ENCODE data around the gene TNFRSF21. TPM values are rescaled to one million over a fixed set of nuclear protein-coding genes. Genes with fewer than 3 reads are reported as not detected.

The TNFRSF21 gene
- total and polyA plus RNA-seq, 7 experiments from 2014 or later = 0.27 to 2.4 (median 0.44) TPM; not detected in 2

GRCh38 chr6:47306887-47307286, 2.8 kb downstream of the TNFRSF21 start:
- ChIA-PET CTCF (no interaction called here), POLR2A (interaction anchor here (0.5 kb wide), 1 partner anchor 48 kb away, joined by 4 read pairs; no protein-coding TSS in a partner anchor)
- DNase-seq (no peak), ATAC-seq (no peak)
- Mint-ChIP-seq H3K4me3 (no peak overlapping the region), H3K9me3 (peaks cover 0 to 2% (median 0%) of the 10 kb centered on the region in 11 donors), H3K27me3 (peaks cover 40 to 79% (median 60%) of the 10 kb centered on the region in 5 donors), H3K4me1 (peaks cover 0 to 11% (median 10%) of the 10 kb centered on the region in 7 donors), H3K27ac (no peak overlapping the region), H3K36me3 (no peaks in the 10 kb centered on the region)
- no peak overlapping the region for H3K27ac ChIP-seq (ENCODE audit: low read depth, low read length)
- H3K9me3 ChIP-seq (ENCODE audit: control insufficient read depth in 2 of 3, low read length in 3 of 3) = no peaks in the 10 kb centered on the region
- no peaks in the 10 kb centered on the region for H3K36me3 ChIP-seq (ENCODE audit: control insufficient read depth in 2 of 3, insufficient read depth in 3 of 3, low read length in 3 of 3)
- no peaks in the 10 kb centered on the region for H3K27me3 ChIP-seq (ENCODE audit: control insufficient read depth in 2 of 2, insufficient read depth in 2 of 2, low read length in 2 of 2)
- H3K4me1 ChIP-seq (ENCODE audit: control insufficient read depth in 2 of 2, insufficient read depth in 2 of 2, low read length in 2 of 2) = no peaks in the 10 kb centered on the region
- no peak overlapping the region for H3K4me3 ChIP-seq (ENCODE audit: low read length)
- intact Hi-C loops (cut with micrococcal nuclease) = loop anchor here (5.0 kb wide), 2 partner anchors 65 to 655 kb away; partner anchors contain the start of genes CYP39A1 (in 1 of the 2) and SLC25A27 (in 1 of the 2)

DNA sequence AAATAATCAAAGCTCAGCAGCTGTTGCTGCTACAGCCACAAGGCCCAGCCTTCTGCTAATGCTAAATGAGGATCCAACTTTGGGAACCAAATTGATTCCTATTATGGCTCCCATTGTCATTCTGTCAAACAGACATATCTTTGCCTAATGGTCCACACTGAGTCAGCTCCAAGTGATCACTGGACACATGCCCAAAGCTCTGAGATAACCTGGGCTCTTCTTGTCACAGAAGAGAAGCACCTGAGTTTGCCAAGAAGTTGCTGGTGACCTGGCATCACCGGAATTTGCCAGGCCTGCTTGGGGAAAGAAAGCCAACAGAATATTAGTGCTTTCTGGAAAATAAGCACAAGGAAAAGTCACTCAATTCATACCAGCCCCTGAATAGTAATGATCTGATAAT, 5.8 kb downstream of the TNFRSF21 start:
- Mint-ChIP-seq H3K27ac (no peak overlapping the region), H3K4me3 (no peak overlapping the region), H3K9me3 (peaks cover 0 to 2% (median 0%) of the 10 kb centered on the region in 11 donors), H3K27me3 (peaks cover 36 to 66% (median 50%) of the 10 kb centered on the region in 5 donors), H3K36me3 (no peaks in the 10 kb centered on the region), H3K4me1 (peaks cover 0 to 5% (median 5%) of the 10 kb centered on the region in 7 donors)
- no peak overlapping the region for H3K27ac ChIP-seq (ENCODE audit: low read depth, low read length)
- ChIA-PET POLR2A (no interaction called here), CTCF (no interaction called here)
- no peaks in the 10 kb centered on the region for H3K36me3 ChIP-seq (ENCODE audit: control insufficient read depth in 2 of 3, insufficient read depth in 3 of 3, low read length in 3 of 3)
- DNase-seq (no peak), ATAC-seq (no peak)
- no peaks in the 10 kb centered on the region for H3K4me1 ChIP-seq (ENCODE audit: control insufficient read depth in 2 of 2, insufficient read depth in 2 of 2, low read length in 2 of 2)
- H3K4me3 ChIP-seq (ENCODE audit: low read length) = no peak overlapping the region
- intact Hi-C loops (cut with micrococcal nuclease) = no loop called here
- H3K9me3 ChIP-seq (ENCODE audit: control insufficient read depth in 2 of 3, low read length in 3 of 3) = no peaks in the 10 kb centered on the region
- no peaks in the 10 kb centered on the region for H3K27me3 ChIP-seq (ENCODE audit: control insufficient read depth in 2 of 2, insufficient read depth in 2 of 2, low read length in 2 of 2)

- Histone ChIP-seq H3K9me3 (ENCODE audit: control insufficient read depth in 2 of 3, low read length in 3 of 3) (no peaks in the 10 kb centered on the region), H3K4me3 (ENCODE audit: low read length) (no peak overlapping the region), H3K27me3 (ENCODE audit: control insufficient read depth in 2 of 2, insufficient read depth in 2 of 2, low read length in 2 of 2) (no peaks in the 10 kb centered on the region), H3K27ac (ENCODE audit: low read depth, low read length) (no peak overlapping the region), H3K36me3 (ENCODE audit: control insufficient read depth in 2 of 3, insufficient read depth in 3 of 3, low read length in 3 of 3) (no peaks in the 10 kb centered on the region), H3K4me1 (ENCODE audit: control insufficient read depth in 2 of 2, insufficient read depth in 2 of 2, low read length in 2 of 2) (no peaks in the 10 kb centered on the region)
- H3K27ac Mint-ChIP-seq = no peak overlapping the region
- H3K4me3 Mint-ChIP-seq = no peak overlapping the region
- H3K36me3 Mint-ChIP-seq = no peaks in the 10 kb centered on the region
- H3K27me3 Mint-ChIP-seq = peaks cover 33 to 66% (median 47%) of the 10 kb centered on the region in 5 donors
- H3K9me3 Mint-ChIP-seq = peaks cover 0 to 2% (median 0%) of the 10 kb centered on the region in 11 donors
- ChIA-PET CTCF (interaction anchor here (0.8 kb wide), 1 partner anchor 9 kb away, joined by 3 read pairs; no protein-coding TSS in a partner anchor), POLR2A (no interaction called here)
- DNase-seq = no peak
- peaks cover 0 to 2% (median 1%) of the 10 kb centered on the region in 7 donors for H3K4me1 Mint-ChIP-seq
- no peak for ATAC-seq
- intact Hi-C loops (cut with micrococcal nuclease) = no loop called here
Observed at GRCh38 chr6:47303342-47303741, 6.4 kb downstream of the TNFRSF21 start.

DNA sequence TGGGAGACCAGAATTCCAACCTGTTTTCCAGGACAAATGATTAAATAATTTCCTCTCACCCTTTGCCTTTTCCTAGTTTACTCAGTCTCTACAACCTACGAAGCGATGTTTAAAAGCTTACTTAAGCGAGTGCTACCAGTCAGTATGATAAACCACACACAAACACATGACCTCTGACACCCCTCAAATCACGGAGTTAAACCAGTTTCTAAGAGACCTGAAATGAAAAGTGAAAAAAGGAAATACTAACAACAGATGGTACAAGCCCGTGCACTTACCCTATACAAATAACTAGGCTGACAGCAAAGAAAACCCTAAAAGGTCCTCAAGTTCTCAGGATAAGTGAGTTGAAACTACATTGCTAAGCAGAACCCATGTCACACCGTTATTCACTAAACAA, 7.7 kb downstream of the TNFRSF21 start:
- ChIA-PET POLR2A (no interaction called here), CTCF (no interaction called here)
- Histone ChIP-seq H3K4me3 (ENCODE audit: low read length) (no peak overlapping the region), H3K4me1 (ENCODE audit: control insufficient read depth in 2 of 2, insufficient read depth in 2 of 2, low read length in 2 of 2) (no peaks in the 10 kb centered on the region), H3K36me3 (ENCODE audit: control insufficient read depth in 2 of 3, insufficient read depth in 3 of 3, low read length in 3 of 3) (no peaks in the 10 kb centered on the region), H3K9me3 (ENCODE audit: control insufficient read depth in 2 of 3, low read length in 3 of 3) (no peaks in the 10 kb centered on the region), H3K27me3 (ENCODE audit: control insufficient read depth in 2 of 2, insufficient read depth in 2 of 2, low read length in 2 of 2) (no peaks in the 10 kb centered on the region), H3K27ac (ENCODE audit: low read depth, low read length) (no peak overlapping the region)
- no peak overlapping the region for H3K4me3 Mint-ChIP-seq
- peaks cover 26 to 57% (median 35%) of the 10 kb centered on the region in 5 donors for H3K27me3 Mint-ChIP-seq
- ATAC-seq (no peak), DNase-seq (no peak)
- H3K36me3 Mint-ChIP-seq = no peaks in the 10 kb centered on the region
- peaks cover 0 to 2% (median 0%) of the 10 kb centered on the region in 11 donors for H3K9me3 Mint-ChIP-seq
- H3K27ac Mint-ChIP-seq = no peak overlapping the region
- no peaks in the 10 kb centered on the region for H3K4me1 Mint-ChIP-seq
- intact Hi-C loops (cut with micrococcal nuclease) = no loop called here

DNA sequence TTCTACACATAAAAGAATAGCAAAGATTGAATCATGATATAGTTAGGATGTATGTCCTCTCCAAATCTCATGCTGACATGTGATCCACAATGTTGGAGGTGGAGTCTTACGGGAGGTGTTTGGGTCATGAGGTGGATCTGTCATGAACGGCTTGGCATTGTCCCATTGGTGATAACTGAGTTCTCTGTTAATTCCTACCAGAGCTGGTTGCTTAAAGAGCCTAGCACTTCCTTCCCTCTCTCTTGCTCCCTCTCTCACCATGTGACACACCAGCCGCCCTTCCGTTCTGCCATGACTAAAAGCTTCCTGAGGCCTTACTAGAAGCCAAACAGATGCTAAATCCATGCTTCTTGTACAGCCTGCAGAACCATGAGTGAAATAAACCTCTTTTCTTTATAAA, 8.3 kb downstream of the TNFRSF21 start:
- DNase-seq (no peak), ATAC-seq (no peak)
- no peak overlapping the region for H3K4me3 Mint-ChIP-seq
- H3K4me3 ChIP-seq (ENCODE audit: low read length) = no peak overlapping the region
- intact Hi-C loops (cut with micrococcal nuclease) = no loop called here
- ChIA-PET POLR2A (no interaction called here), CTCF (no interaction called here)
- no peaks in the 10 kb centered on the region for H3K4me1 Mint-ChIP-seq
- H3K27me3 Mint-ChIP-seq = peaks cover 24 to 51% (median 29%) of the 10 kb centered on the region in 5 donors
- no peaks in the 10 kb centered on the region for H3K36me3 ChIP-seq (ENCODE audit: control insufficient read depth in 2 of 3, insufficient read depth in 3 of 3, low read length in 3 of 3)
- H3K27ac ChIP-seq (ENCODE audit: low read depth, low read length) = no peak overlapping the region
- H3K9me3 ChIP-seq (ENCODE audit: control insufficient read depth in 2 of 3, low read length in 3 of 3) = no peaks in the 10 kb centered on the region
- H3K36me3 Mint-ChIP-seq = no peaks in the 10 kb centered on the region
- H3K4me1 ChIP-seq (ENCODE audit: control insufficient read depth in 2 of 2, insufficient read depth in 2 of 2, low read length in 2 of 2) = no peaks in the 10 kb centered on the region
- no peak overlapping the region for H3K27ac Mint-ChIP-seq
- peaks cover 0 to 2% (median 0%) of the 10 kb centered on the region in 11 donors for H3K9me3 Mint-ChIP-seq
- no peaks in the 10 kb centered on the region for H3K27me3 ChIP-seq (ENCODE audit: control insufficient read depth in 2 of 2, insufficient read depth in 2 of 2, low read length in 2 of 2)

- Histone ChIP-seq H3K36me3 (ENCODE audit: control insufficient read depth in 2 of 3, insufficient read depth in 3 of 3, low read length in 3 of 3) (no peaks in the 10 kb centered on the region), H3K9me3 (ENCODE audit: control insufficient read depth in 2 of 3, low read length in 3 of 3) (no peaks in the 10 kb centered on the region), H3K4me3 (ENCODE audit: low read length) (no peak overlapping the region), H3K27ac (ENCODE audit: low read depth, low read length) (no peak overlapping the region), H3K4me1 (ENCODE audit: control insufficient read depth in 2 of 2, insufficient read depth in 2 of 2, low read length in 2 of 2) (no peaks in the 10 kb centered on the region), H3K27me3 (ENCODE audit: control insufficient read depth in 2 of 2, insufficient read depth in 2 of 2, low read length in 2 of 2) (no peaks in the 10 kb centered on the region)
- ATAC-seq (no peak), DNase-seq (no peak)
- Mint-ChIP-seq H3K9me3 (peaks cover 0 to 2% (median 0%) of the 10 kb centered on the region in 11 donors), H3K36me3 (no peaks in the 10 kb centered on the region), H3K4me3 (no peak overlapping the region), H3K27me3 (peaks cover 16 to 47% (median 22%) of the 10 kb centered on the region in 5 donors), H3K27ac (no peak overlapping the region), H3K4me1 (no peaks in the 10 kb centered on the region)
- POLR2A ChIA-PET = interaction anchor here (0.5 kb wide), 1 partner anchor 880 kb away, joined by 5 read pairs; no protein-coding TSS in a partner anchor
- intact Hi-C loops (cut with micrococcal nuclease) = no loop called here
- CTCF ChIA-PET = no interaction called here
Observed at GRCh38 chr6:47300417-47300816, 9.3 kb downstream of the TNFRSF21 start.

- Histone ChIP-seq H3K4me1 (ENCODE audit: control insufficient read depth in 2 of 2, insufficient read depth in 2 of 2, low read length in 2 of 2) (no peaks in the 10 kb centered on the region), H3K9me3 (ENCODE audit: control insufficient read depth in 2 of 3, low read length in 3 of 3) (no peaks in the 10 kb centered on the region), H3K4me3 (ENCODE audit: low read length) (no peak overlapping the region), H3K27ac (ENCODE audit: low read depth, low read length) (no peak overlapping the region), H3K27me3 (ENCODE audit: control insufficient read depth in 2 of 2, insufficient read depth in 2 of 2, low read length in 2 of 2) (no peaks in the 10 kb centered on the region), H3K36me3 (ENCODE audit: control insufficient read depth in 2 of 3, insufficient read depth in 3 of 3, low read length in 3 of 3) (no peaks in the 10 kb centered on the region)
- Mint-ChIP-seq H3K9me3 (peaks cover 0 to 2% (median 0%) of the 10 kb centered on the region in 11 donors), H3K4me1 (no peaks in the 10 kb centered on the region), H3K27ac (no peak overlapping the region), H3K4me3 (no peak overlapping the region), H3K36me3 (no peaks in the 10 kb centered on the region), H3K27me3 (peaks cover 15 to 47% (median 20%) of the 10 kb centered on the region in 5 donors)
- ATAC-seq (no peak), DNase-seq (no peak)
- intact Hi-C loops (cut with micrococcal nuclease) = no loop called here
- ChIA-PET POLR2A (interaction anchor here (0.5 kb wide), 1 partner anchor 879 kb away, joined by 5 read pairs; no protein-coding TSS in a partner anchor), CTCF (no interaction called here)
Observed at GRCh38 chr6:47299965-47300364, 9.7 kb downstream of the TNFRSF21 start.
